Hepatocyte (in vitro differentiated cells): Measurements from ENCODE around the gene SH3BGRL3. TPM values are rescaled to one million over a fixed set of nuclear protein-coding genes. Genes with fewer than 3 reads are reported as not detected.
"Not testable (repeated sequence)": the region's sequence is repeated elsewhere in the genome, so short reads cannot be mapped to it uniquely, and the experiment has no call there.

Experiments
- DNase-seq: peaks from one replicate; pipeline ENCODE4 v3.0.0-alpha.2; 2016; ENCODE audit warnings: low spot score
- H2AFZ ChIP-seq: fragments of 200-600 bp; sonication (generic); 2 replicates; pipeline ENCODE4 v1.6.0; 2016; ENCODE audit warnings: antibody characterized with exemption, mild to moderate bottlenecking
- H3K27ac ChIP-seq: fragments of 200-600 bp; sonication (generic); 2 replicates; pipeline ENCODE4 v1.5.1; 2016; ENCODE audit warnings: mild to moderate bottlenecking
- H3K27me3 ChIP-seq: fragments of 200-600 bp; sonication (generic); 2 replicates; pipeline ENCODE4 v1.6.1; 2016
- H3K36me3 ChIP-seq: fragments of 200-600 bp; sonication (generic); replicated peaks from 2 replicates; pipeline ENCODE4 v1.5.1; 2016; ENCODE audit warnings: low read depth; ENCODE audit not compliant: insufficient read depth
- H3K4me1 ChIP-seq: fragments of 200-600 bp; sonication (generic); 2 replicates; pipeline ENCODE4 v1.5.1; 2016; ENCODE audit warnings: mild to moderate bottlenecking, moderate library complexity; ENCODE audit not compliant: insufficient read depth
- H3K4me2 ChIP-seq: fragments of 200-600 bp; sonication (generic); 2 replicates; pipeline ENCODE4 v1.6.0; 2016
- H3K4me3 ChIP-seq: fragments of 200-600 bp; sonication (generic); 2 replicates; pipeline ENCODE4 v1.5.1; 2016; ENCODE audit warnings: mild to moderate bottlenecking
- H3K79me2 ChIP-seq: fragments of 200-600 bp; sonication (generic); 2 replicates; pipeline ENCODE4 v1.6.0; 2017; ENCODE audit warnings: mild to moderate bottlenecking
- H3K9me2 ChIP-seq: fragments of 200-600 bp; sonication (generic); replicated peaks from 2 replicates; pipeline ENCODE4 v1.6.0; 2017; ENCODE audit warnings: mild to moderate bottlenecking; ENCODE audit not compliant: insufficient read depth
- H3K9me3 ChIP-seq: fragments of 200-600 bp; sonication (generic); 2 replicates; pipeline ENCODE4 v1.5.1; 2016; ENCODE audit warnings: low read depth, mild to moderate bottlenecking
- H4K20me1 ChIP-seq: fragments of 200-600 bp; sonication (generic); 2 replicates; pipeline ENCODE4 v1.6.0; 2016; ENCODE audit warnings: mild to moderate bottlenecking; ENCODE audit not compliant: insufficient read depth, poor library complexity, severe bottlenecking
- CTCF ChIP-seq: fragments of 200-600 bp; sonication (generic); IDR thresholded peaks from 2 replicates; pipeline ENCODE4 v1.5.1; 2016; ENCODE audit warnings: antibody characterized with exemption, mild to moderate bottlenecking; ENCODE audit not compliant: poor library complexity
- EZH2 ChIP-seq: fragments of 200-600 bp; sonication (generic); IDR thresholded peaks from 2 replicates; pipeline ENCODE4 v1.6.1; 2016; ENCODE audit warnings: antibody characterized with exemption, mild to moderate bottlenecking, borderline replicate concordance
- EZH2phosphoT487 ChIP-seq: fragments of 200-600 bp; sonication (generic); IDR thresholded peaks from one replicate; pipeline ENCODE4 v1.6.1; 2018; ENCODE audit warnings: antibody characterized with exemption, mild to moderate bottlenecking, low read depth, moderate library complexity; ENCODE audit not compliant: unreplicated experiment, severe bottlenecking
- WGBS: methylation state at CpG from one replicate; pipeline ENCODE4 v1.1.6; 2016; ENCODE audit warnings: low lambda C conversion rate; ENCODE audit errors: missing lambda C conversion rate; 5-methylcytosine and 5-hydroxymethylcytosine counted together
- polyA plus RNA-seq: library from polyadenylated mRNA; unstranded; fragments of >200 nt; fragmentation: Nextera tagmentation; extraction: Ambion mirVana; gene quantifications from 2 replicates; pipeline ENCODE4 v1.2.1, GENCODE V29; 2016
- total RNA-seq: library from RNA; depleted of rRNA; stranded (reverse); fragments of >200 nt; gene quantifications from 2 replicates; pipeline ENCODE4 v1.2.3, GENCODE V29; 2014

The SH3BGRL3 gene
- total and polyA plus RNA-seq, 2 experiments from 2014 or later = 35.9 to 420 TPM

- Histone ChIP-seq H3K9me2 (no peaks in the 10 kb centered on the region), H3K27ac (no peak overlapping the region), H4K20me1 (no peaks in the 10 kb centered on the region), H2AFZ (no peak overlapping the region), H3K79me2 (no peaks in the 10 kb centered on the region), H3K36me3 (no peaks in the 10 kb centered on the region), H3K4me3 (no peak overlapping the region), H3K4me1 (no peaks in the 10 kb centered on the region), H3K9me3 (no peaks in the 10 kb centered on the region), H3K4me2 (no peak overlapping the region), H3K27me3 (no peaks in the 10 kb centered on the region)
- DNase-seq = no peak
- TF ChIP-seq CTCF = no peak
- TF ChIP-seq EZH2phosphoT487 = no peak
- no peak for TF ChIP-seq EZH2
- WGBS = 86% methylated on average over 8 of the region's 8 CpGs
Measured at GRCh38 chr1:26327956-26328362, 48.1 kb downstream of the SH3BGRL3 start.

- Histone ChIP-seq H3K4me3 (no peak overlapping the region), H3K4me2 (no peak overlapping the region), H4K20me1 (no peaks in the 10 kb centered on the region), H3K79me2 (no peaks in the 10 kb centered on the region), H3K27ac (no peak overlapping the region), H3K36me3 (no peaks in the 10 kb centered on the region), H3K4me1 (no peaks in the 10 kb centered on the region), H2AFZ (no peak overlapping the region), H3K9me2 (no peaks in the 10 kb centered on the region), H3K27me3 (no peaks in the 10 kb centered on the region), H3K9me3 (no peaks in the 10 kb centered on the region)
- TF ChIP-seq CTCF = no peak
- no peak for TF ChIP-seq EZH2phosphoT487
- TF ChIP-seq EZH2 = no peak
- 90% methylated on average over 7 of the region's 8 CpGs for WGBS
- DNase-seq = no peak
Measured at GRCh38 chr1:26328597-26328996, 48.7 kb downstream of the SH3BGRL3 start.

GRCh38 chr1:26329380-26329779, 49.5 kb downstream of the SH3BGRL3 start:
- not testable (repeated sequence) for DNase-seq, H3K4me1 ChIP-seq, H3K4me2 ChIP-seq, H3K27me3 ChIP-seq, H4K20me1 ChIP-seq, H2AFZ ChIP-seq, H3K9me2 ChIP-seq, H3K36me3 ChIP-seq, H3K9me3 ChIP-seq, H3K79me2 ChIP-seq, H3K27ac ChIP-seq, H3K4me3 ChIP-seq
- 95% methylated on average over 4 of the region's 4 CpGs for WGBS

GRCh38 chr1:26330276-26330675, 50.4 kb downstream of the SH3BGRL3 start:
- Histone ChIP-seq H2AFZ (no peak overlapping the region), H4K20me1 (no peaks in the 10 kb centered on the region), H3K36me3 (no peaks in the 10 kb centered on the region), H3K4me2 (no peak overlapping the region), H3K4me3 (no peak overlapping the region), H3K9me2 (no peaks in the 10 kb centered on the region), H3K4me1 (no peaks in the 10 kb centered on the region), H3K27me3 (no peaks in the 10 kb centered on the region), H3K9me3 (no peaks in the 10 kb centered on the region), H3K27ac (no peak overlapping the region), H3K79me2 (no peaks in the 10 kb centered on the region)
- TF ChIP-seq CTCF = no peak
- TF ChIP-seq EZH2 = no peak
- TF ChIP-seq EZH2phosphoT487 = no peak
- no peak for DNase-seq
- 87% methylated on average over 5 of the region's 5 CpGs for WGBS

Other genes with a start within 250 kb of the SH3BGRL3 start
- gene SLC30A2, start 234.0 kb upstream of the SH3BGRL3 start, total RNA-seq = 1.8 and 6.6 TPM in 2 replicates
- 4.5 and 4.8 TPM in 2 replicates for gene SLC30A2, start 234.0 kb upstream of the SH3BGRL3 start, polyA plus RNA-seq
- 2.9 and 5.7 TPM in 2 replicates for gene TRIM63, start 212.5 kb upstream of the SH3BGRL3 start, total RNA-seq
- gene TRIM63, start 212.5 kb upstream of the SH3BGRL3 start, polyA plus RNA-seq = 8.2 and 9.5 TPM in 2 replicates
- gene PDIK1L, start 168.3 kb upstream of the SH3BGRL3 start, total RNA-seq = 12.5 and 16.8 TPM in 2 replicates
- gene PDIK1L, start 168.3 kb upstream of the SH3BGRL3 start, polyA plus RNA-seq = 2.6 and 4.4 TPM in 2 replicates
- gene FAM110D, start 121.0 kb upstream of the SH3BGRL3 start, total RNA-seq = 0.10 and 0.16 TPM in 2 replicates
- 0.40 and 0.44 TPM in 2 replicates for gene FAM110D, start 121.0 kb upstream of the SH3BGRL3 start, polyA plus RNA-seq
- not detected in 2 replicates for gene C1orf232, start 111.1 kb upstream of the SH3BGRL3 start, total RNA-seq
- not detected in 2 replicates for gene C1orf232, start 111.1 kb upstream of the SH3BGRL3 start, polyA plus RNA-seq
- 20.5 and 25.7 TPM in 2 replicates for gene ZNF593, start 110.2 kb upstream of the SH3BGRL3 start, total RNA-seq
- gene ZNF593, start 110.2 kb upstream of the SH3BGRL3 start, polyA plus RNA-seq = 69.1 and 71.8 TPM in 2 replicates
- 0.10 TPM in 1 of 2 replicates, not detected in the other for gene ZNF593OS, start 108.3 kb upstream of the SH3BGRL3 start, total RNA-seq
- gene ZNF593OS, start 108.3 kb upstream of the SH3BGRL3 start, polyA plus RNA-seq = 0.45 and 2.1 TPM in 2 replicates
- 13.3 and 18.1 TPM in 2 replicates for gene CNKSR1, start 102.6 kb upstream of the SH3BGRL3 start, total RNA-seq
- 31.4 and 38.6 TPM in 2 replicates for gene CNKSR1, start 102.6 kb upstream of the SH3BGRL3 start, polyA plus RNA-seq
- gene CATSPER4, start 89.5 kb upstream of the SH3BGRL3 start, total RNA-seq = not detected in 2 replicates
- gene CATSPER4, start 89.5 kb upstream of the SH3BGRL3 start, polyA plus RNA-seq = 0.07 TPM in 1 of 2 replicates, not detected in the other
- gene CEP85, start 45.9 kb upstream of the SH3BGRL3 start, total RNA-seq = 11.4 and 14.6 TPM in 2 replicates
- gene CEP85, start 45.9 kb upstream of the SH3BGRL3 start, polyA plus RNA-seq = 12.4 and 15.3 TPM in 2 replicates
- gene UBXN11, start 26.6 kb downstream of the SH3BGRL3 start, total RNA-seq = 3.1 and 6.9 TPM in 2 replicates
- gene UBXN11, start 26.6 kb downstream of the SH3BGRL3 start, polyA plus RNA-seq = 17.1 and 34.0 TPM in 2 replicates
- 1.2 and 8.1 TPM in 2 replicates for gene CD52, start 37.9 kb downstream of the SH3BGRL3 start, total RNA-seq
- 3.9 and 12.9 TPM in 2 replicates for gene CD52, start 37.9 kb downstream of the SH3BGRL3 start, polyA plus RNA-seq
- gene CRYBG2, start 74.0 kb downstream of the SH3BGRL3 start, total RNA-seq = 7.1 and 15.6 TPM in 2 replicates
- gene CRYBG2, start 74.0 kb downstream of the SH3BGRL3 start, polyA plus RNA-seq = 20.1 and 21.6 TPM in 2 replicates
- not detected in 2 replicates for gene ZNF683, start 92.7 kb downstream of the SH3BGRL3 start, total RNA-seq
- not detected in 2 replicates for gene ZNF683, start 92.7 kb downstream of the SH3BGRL3 start, polyA plus RNA-seq
- gene LIN28A, start 130.7 kb downstream of the SH3BGRL3 start, total RNA-seq = 0.43 and 0.64 TPM in 2 replicates
- 0.13 and 0.23 TPM in 2 replicates for gene LIN28A, start 130.7 kb downstream of the SH3BGRL3 start, polyA plus RNA-seq
- gene DHDDS, start 152.2 kb downstream of the SH3BGRL3 start, total RNA-seq = 34.2 and 42.9 TPM in 2 replicates
- 44.9 and 53.9 TPM in 2 replicates for gene DHDDS, start 152.2 kb downstream of the SH3BGRL3 start, polyA plus RNA-seq
- 214 and 215 TPM in 2 replicates for gene HMGN2, start 192.4 kb downstream of the SH3BGRL3 start, total RNA-seq
- gene HMGN2, start 192.4 kb downstream of the SH3BGRL3 start, polyA plus RNA-seq = 467 and 520 TPM in 2 replicates
- gene RPS6KA1, start 249.7 kb downstream of the SH3BGRL3 start, total RNA-seq = 30.6 and 36.2 TPM in 2 replicates
- gene RPS6KA1, start 249.7 kb downstream of the SH3BGRL3 start, polyA plus RNA-seq = 27.1 and 30.2 TPM in 2 replicates